ENCODE results near the gene ASB1.
"Not testable (repeated sequence)": the region's sequence is repeated elsewhere in the genome, so short reads cannot be mapped to it uniquely, and the experiment has no call there.

Gene ASB1

DNA sequence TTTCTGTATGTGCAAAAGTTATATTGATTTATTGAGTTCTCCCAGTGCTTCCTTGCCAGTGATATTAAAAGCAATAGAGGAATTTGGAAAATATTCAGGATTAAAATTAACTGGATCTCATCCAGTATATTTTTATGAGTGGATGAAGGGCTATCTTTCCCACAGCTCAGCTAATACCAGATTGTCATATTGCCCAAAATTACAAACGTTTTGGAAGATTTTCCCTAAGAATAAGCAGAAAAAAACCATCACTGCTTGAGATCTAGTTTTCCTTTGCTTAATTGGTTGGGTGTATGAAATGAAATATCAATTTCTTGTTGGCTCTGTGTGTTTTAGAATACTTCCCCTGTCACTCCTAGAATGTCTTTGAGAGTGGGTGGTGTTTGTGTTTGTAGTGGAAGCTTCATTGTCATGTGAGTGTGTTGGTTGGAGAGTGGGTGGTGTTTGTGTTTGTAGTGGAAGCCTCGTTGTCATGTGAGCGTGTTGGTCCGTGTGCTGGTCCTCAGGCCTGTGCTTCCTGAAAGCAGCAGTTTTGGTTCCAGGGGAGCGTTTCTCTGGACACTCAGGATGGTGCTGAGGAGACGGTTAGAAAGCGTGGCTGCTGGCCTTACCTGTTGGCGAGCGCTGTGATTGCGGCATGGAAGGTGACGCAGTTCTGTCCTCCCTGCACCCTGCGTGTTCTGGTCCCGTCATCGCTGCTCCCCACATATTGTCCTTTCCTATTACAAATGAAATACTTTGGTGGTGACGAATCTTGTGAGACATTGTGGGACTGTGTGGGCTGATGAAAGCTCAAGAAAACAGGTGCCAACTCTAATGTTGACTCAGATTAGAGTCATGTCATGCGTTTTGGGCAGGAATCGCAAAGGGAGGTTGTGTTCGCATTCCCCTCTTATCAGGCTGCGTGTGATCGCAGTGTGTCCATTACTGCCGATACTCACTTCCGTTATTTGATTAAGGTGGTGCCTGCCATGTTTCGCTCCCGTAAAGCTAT, 12.4 kb downstream of the ASB1 start:
- DNase-seq: no peak
- in situ Hi-C loops (cut with MboI; ENCODE audit: low pct_unique_long_range_greater_than_20kb, low sequenced_read_pairs): no loop called here

DNA sequence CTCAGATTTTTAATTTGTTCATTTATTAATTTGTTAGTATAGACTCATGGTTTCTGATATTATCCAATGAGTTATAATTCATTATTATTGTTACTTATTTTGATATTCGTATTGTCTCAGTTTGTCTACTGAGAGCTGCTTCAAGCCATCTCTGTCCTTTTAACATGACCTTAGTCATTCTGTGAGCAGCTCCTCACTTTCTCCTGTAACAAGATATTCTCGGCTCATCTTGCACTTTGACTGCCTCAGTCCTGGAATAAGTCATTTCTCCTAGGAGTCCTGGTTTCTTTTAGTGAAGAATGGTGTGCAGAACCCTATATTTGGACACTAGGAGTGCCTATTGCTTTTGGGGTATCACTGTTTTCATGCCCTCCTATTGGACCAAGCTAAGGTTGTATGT, 13.2 kb downstream of the ASB1 start:
- in situ Hi-C loops (cut with MboI; ENCODE audit: low pct_unique_long_range_greater_than_20kb, low sequenced_read_pairs): no loop called here
- DNase-seq: no peak

DNA sequence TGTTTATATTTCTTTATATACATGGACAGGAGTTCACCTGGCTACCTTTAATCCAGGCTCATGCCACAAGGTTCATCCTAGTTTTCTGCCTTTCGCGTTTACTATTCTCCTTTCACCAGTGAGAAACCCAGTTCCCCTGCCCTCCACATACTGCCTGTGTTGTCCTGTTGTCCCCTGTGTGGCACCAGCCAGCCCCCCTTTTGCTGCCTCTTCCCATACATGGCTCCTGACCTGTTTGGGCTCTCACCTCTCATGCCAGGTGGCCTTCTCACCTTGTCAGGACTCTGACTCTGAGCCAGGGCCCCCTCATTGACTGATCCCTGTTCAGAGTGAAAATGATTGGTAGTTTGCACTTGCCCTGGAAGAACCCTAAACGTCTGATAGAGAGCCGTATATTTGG, 13.6 kb downstream of the ASB1 start:
- in situ Hi-C loops (cut with MboI; ENCODE audit: low pct_unique_long_range_greater_than_20kb, low sequenced_read_pairs): no loop called here

DNA sequence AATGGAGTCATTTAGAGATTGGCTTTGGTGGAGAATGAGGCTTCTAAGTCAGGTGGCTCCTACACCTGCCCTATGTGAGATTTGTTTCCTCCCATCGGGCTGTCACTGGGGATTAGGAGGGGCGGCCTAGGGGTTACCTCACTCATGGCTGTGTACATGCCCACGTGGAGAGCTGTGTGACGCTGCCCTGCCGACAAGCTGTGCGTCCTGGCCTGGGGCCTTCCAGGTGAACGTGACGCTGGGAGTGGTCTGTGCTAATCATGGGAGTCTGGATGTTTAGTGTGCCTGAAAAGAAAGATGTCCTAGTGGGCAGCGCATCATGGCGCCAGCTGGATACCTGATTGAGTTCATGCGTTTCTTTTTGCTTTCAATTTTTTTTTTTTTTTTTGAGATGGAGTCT, 14.0 kb downstream of the ASB1 start:
- in situ Hi-C loops (cut with MboI; ENCODE audit: low pct_unique_long_range_greater_than_20kb, low sequenced_read_pairs): no loop called here

More for the DNA sequence above, 13.6 kb downstream of the ASB1 start:
- no peak for DNase-seq

DNA sequence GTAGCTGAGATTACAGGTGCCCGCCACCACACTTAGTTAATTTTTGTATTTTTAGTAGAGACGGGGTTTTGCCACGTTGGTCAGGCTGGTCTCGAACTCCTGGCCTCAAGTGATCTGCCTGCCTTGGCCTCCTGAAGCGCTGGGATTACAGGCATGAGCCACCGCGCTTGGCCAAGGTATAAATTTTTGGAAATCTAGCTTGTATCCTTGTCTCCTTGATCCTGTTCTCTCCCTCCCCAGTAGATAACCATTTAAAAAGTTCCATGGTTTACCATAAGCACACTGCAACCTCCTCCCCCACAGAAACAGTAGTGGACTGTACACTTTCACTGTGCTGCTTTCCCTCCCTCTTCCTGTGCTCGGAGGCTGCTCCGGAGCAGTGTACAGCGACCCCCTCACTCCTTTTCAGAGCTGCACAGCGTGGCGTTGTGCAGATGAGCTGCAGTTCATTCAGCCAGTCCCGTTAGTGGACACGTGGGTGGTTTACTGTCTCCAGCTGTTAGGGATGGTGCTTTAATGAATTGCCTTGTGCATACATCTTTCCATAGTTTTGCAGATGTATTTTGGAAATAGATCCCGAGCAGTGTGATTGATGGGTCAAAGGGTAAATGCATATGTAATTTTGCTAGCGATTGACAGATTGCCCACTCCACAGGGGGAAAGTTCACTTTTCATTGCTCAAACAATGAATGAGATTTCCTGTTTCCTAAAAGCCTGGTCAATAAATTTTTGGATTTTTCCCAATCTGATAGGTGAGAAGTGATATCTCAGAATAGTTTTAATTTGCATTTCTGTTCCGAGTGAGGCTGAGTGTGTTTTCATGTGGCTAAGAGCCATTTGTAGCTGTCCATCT, 14.8 kb downstream of the ASB1 start:
- in situ Hi-C loops (cut with MboI; ENCODE audit: low pct_unique_long_range_greater_than_20kb, low sequenced_read_pairs): no loop called here
- DNase-seq: no peak

More for the DNA sequence above, 14.0 kb downstream of the ASB1 start:
- no peak for DNase-seq

DNA sequence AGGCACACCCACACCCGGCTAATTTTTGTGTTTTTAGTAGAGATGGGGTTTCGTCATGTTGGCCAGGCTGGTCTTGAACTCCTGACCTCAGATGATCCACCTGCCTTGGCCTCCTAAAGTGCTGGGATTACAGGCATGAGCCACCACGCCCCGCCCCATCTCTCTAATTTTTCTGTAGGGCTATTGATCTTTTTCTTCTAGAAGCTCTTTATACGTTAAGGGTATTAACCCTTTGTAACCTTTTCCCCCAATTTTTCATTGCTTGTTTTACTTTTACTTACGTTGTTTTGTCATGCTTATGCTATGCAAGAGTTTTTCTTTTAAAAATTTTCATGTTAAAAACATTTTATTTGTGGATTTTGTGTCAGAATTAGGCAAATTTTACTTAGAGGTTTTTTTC, 15.5 kb downstream of the ASB1 start:
- DNase-seq: not testable (repeated sequence)

DNA sequence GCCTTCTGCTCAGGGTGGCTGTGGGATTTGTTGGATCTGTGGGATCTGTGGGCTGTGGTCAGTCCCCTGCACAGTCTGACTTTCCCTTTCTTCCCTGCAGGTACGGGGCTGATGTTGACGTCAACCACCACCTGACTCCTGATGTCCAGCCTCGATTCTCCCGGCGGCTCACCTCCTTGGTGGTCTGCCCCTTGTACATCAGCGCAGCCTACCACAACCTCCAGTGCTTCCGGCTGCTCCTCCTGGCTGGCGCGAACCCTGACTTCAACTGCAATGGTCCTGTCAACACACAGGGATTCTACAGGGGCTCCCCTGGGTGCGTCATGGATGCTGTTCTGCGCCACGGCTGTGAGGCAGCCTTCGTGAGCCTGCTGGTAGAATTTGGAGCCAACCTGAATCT, 17.5 kb downstream of the ASB1 start:
- in situ Hi-C loops (cut with MboI; ENCODE audit: low pct_unique_long_range_greater_than_20kb, low sequenced_read_pairs): no loop called here
- DNase-seq: no peak

More for the DNA sequence above, 15.5 kb downstream of the ASB1 start:
- in situ Hi-C loops (cut with MboI; ENCODE audit: low pct_unique_long_range_greater_than_20kb, low sequenced_read_pairs): not testable (repeated sequence)

DNA sequence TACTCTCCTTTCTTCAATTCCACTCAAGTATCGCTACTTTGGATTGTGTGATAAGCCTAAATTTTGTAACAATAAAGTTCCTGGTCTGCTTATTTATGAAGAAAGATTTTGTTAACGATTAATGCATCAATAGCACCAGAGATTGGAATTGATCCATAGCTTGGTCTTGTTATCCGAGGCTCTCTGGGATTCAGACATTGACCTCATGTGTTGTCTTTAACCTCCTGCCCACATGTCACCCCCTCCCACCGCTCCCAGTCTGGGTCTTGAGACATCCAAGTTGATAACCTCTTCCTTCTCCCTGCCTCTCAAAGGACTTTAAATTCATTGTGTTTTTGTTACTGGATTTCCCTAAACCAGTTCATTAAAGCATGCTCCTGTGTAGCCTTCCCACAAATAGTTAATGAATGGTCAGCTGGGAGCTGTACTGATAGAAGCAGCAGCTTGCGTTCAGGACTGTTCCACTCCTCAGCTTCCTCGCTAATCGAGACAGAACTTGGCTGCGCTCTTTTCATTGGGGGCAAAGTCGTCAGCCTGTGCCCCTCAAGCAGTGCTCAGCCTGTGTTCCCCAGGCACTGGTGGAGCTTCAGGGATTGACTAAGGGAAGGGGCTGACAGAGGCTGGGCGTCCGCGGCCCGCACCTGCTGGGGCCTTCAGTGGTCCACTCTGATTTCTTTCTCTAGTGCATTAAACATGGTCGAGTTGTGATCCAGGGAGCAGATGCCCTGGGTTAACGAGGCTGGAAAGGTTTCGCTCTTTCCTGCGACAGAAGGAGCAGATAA, 18.9 kb downstream of the ASB1 start:
- in situ Hi-C loops (cut with MboI; ENCODE audit: low pct_unique_long_range_greater_than_20kb, low sequenced_read_pairs): no loop called here
- no peak for DNase-seq

DNA sequence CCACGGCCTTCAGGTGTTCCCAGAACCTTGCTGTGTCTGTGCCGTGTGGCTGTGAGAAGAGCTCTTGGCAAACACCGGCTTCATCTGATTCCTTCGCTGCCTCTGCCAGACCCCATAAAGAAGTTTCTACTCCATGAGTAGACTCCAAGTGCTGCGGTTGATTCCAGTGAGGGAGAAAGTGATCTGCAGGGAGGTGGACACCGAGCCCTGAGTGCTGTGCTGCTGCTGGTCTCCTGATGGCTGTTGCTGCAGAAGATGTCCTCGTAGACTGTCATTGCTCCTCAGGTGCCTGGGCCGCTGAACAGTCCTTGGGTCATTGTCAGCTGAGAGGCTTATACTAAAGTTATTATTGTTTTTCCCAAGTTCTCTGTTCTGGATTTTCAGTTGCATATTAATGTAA, 19.6 kb downstream of the ASB1 start:
- no peak for DNase-seq
- in situ Hi-C loops (cut with MboI; ENCODE audit: low pct_unique_long_range_greater_than_20kb, low sequenced_read_pairs): no loop called here

DNA sequence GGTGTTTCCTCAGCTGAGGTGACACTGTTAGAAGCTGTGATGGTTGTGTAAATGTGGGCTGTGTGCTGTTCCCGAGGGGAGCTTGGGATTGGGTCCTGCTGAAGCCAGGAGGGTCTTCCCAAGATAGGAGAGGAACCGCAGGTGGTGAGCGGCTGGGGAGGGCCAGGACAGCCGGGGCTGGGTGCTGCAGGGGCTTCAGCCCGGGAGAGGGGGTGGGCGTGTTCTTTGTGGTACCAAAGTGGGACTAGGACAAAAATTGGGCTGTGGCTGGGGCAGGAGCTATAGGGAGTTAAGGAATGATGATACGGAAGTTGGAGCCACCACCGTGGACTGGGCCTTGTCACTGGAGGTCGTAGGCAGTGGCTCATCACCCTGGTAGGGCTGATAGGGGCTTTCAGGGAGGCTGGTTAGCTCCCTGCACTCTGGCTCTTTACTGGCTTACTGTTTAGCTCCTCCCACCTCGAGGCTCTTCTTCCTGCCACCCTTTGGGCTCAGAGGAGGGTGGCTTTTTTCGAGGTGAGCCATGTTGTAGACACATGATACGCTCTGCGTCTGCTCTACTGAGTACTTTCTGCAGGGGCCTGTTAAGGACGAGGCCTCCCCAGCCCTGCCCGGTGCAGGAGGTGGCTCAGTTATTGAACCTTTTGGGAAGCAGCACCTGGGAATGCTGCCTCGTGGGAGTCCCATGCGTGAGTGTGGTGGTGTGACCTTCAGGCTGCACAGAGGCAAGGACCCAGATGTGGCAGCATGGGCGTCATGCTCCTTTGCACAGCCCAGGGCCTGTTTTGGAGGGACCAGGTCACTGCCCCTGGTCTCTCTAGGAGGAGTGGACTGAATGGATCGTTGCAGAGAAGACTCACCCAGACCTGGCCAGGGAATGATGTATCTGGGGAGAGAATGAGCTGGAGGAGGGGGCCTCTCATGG, 21.6 kb downstream of the ASB1 start:
- in situ Hi-C loops (cut with MboI; ENCODE audit: low pct_unique_long_range_greater_than_20kb, low sequenced_read_pairs): no loop called here
- DNase-seq: no peak

DNA sequence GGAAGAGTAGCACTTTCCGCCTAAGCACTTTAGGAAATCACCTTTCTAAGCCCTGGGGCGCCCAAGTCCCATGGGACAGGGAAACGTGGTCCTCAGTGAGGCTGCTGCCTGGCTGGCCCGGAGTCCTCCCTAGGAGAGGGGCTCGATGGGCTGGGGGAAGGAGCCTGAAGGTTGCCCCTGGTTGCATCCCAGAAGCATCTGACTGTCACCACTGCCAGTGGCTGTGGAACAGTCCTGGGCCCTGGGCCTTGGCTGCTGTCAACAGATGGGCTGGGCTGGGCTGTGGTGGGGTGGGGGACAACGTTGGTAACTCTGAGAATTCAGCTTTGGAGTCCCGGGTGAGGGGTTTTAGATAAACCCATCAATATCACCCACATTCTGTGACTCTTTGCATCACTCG, 22.5 kb downstream of the ASB1 start:
- in situ Hi-C loops (cut with MboI; ENCODE audit: low pct_unique_long_range_greater_than_20kb, low sequenced_read_pairs): no loop called here
- no peak for DNase-seq

DNA sequence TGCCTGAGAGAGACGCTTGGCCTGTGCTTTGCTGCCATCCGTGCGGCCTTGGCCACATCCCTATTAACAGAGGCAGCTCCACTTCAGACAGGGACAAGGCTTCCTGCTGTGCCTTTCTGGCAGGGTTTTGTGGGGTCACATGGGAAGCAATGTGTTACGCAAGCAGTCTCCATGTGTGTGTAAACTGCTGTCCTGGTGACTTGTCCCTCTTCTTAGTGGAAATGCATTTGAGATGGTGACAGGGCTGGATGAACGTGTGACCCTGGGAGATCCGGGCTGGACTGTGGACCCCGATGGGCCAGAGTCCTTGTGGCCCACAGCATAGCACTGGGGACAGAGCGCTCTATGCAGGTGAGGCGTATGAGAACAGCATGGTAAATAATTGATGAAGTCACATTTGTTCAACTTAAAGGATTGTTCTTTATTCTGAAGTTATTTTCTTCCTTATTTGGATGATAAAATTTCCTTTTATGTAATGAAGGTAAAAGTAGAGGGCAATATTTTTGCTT, 23.2 kb downstream of the ASB1 start:
- DNase-seq: peak; percentile 26
- in situ Hi-C loops (cut with MboI; ENCODE audit: low pct_unique_long_range_greater_than_20kb, low sequenced_read_pairs): no loop called here

DNA sequence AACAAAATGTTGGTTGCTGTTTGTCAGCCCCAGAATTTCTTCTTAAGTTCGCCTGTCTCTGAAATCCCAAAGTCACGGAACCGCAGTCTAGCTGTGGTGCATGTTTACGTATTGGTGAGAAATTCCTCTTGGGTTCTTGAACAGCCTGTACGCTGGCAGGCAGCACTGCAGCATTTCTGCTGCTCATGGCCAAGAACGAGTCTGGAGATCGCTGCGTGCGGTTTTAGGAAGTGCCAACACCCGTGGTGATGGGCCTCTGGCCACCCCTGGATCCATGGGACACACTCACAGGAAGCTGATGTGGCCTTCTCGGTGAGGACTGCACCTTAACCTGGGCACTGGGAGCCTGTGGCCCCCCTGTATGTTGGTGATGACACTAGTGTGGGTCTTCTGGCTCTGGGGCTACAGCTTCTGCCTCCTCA, 23.7 kb downstream of the ASB1 start:
- DNase-seq: no peak
- in situ Hi-C loops (cut with MboI; ENCODE audit: low pct_unique_long_range_greater_than_20kb, low sequenced_read_pairs): no loop called here

DNA sequence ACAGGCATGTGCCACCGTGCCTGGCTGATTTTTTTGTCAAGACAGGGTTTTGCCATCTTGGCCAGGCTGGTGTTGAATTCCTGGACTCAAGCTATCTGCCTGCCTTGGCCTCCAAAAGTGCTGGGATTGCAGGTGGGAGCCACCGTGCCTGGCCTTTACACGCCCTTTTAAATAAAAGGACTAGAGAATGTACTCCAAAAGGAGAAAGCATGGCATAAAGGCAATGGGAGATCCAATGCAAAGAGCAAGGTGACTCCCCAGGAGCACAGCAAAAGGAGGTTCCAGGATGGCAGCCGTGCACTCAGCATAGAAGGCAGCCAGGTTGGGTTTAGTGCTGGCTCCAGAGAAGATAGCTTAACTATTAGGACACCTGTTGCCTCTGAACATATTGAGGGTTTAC, 27.1 kb downstream of the ASB1 start:
- in situ Hi-C loops (cut with MboI; ENCODE audit: low pct_unique_long_range_greater_than_20kb, low sequenced_read_pairs): no loop called here
- DNase-seq: no peak

DNA sequence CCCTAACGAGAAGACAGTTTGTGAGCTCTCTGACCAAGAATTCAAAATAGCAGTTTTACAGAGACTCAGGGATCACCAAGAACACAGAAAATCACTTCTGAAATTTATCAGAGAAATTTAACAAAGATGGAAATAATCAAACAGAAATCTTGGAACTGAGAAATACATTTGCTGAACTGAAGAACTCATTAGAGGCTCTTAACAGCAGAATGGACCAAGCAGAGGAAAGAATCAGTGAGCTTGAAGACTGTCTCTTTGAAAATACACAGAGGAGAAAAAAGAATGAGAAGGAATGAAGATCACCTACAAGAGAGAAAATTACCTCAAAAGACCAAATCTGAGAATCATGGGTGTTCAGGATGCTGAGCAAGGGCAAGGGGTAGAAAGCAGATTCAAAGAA, 29.7 kb downstream of the ASB1 start:
- in situ Hi-C loops (cut with MboI; ENCODE audit: low pct_unique_long_range_greater_than_20kb, low sequenced_read_pairs): no loop called here

DNA sequence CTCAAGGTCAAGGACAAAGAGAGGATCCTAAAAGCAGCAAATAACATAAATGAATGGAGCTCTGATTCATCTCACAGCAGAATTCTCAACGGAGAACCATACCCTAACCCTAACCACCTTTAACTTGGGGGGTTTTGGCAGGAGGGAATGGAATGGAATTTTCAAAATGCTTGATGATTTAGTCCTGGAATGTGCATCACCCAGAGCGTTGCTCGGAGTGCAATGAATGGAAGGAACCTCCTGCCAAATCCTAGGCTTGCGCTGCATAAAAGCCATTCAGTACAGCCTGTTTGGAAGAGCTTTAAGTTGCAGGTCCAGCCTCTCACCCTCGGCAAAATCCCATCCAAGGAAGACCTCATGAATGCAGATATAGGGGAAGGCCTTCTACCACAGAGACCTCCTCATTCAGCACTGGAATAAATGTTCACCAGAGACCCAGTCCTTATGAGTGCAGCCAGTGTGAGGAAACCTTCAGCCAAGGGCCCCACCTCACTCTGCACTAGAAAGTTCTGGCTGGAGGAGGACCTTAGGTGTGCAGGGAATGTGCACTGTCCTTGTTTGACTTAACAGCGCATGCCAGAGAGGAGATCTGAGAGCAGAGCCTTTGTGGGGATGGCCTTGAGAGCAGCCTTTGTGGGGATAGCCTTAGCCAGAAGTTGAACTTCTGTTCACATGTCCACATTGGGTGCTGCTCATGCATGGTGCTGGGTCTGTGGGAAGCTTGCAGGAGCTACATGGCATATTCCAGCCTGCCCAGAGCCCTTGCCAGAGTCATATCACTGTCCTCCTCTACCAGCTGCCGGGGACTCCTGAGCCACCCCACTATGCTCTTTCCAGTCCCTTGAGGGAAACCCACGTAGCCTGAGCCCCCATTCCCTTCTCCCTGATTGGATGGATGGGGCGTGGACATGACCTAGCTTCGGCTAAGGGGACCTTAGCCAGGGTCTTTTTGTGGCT, 30.5 kb downstream of the ASB1 start:
- in situ Hi-C loops (cut with MboI; ENCODE audit: low pct_unique_long_range_greater_than_20kb, low sequenced_read_pairs): no loop called here
- DNase-seq: no peak

More for the DNA sequence above, 29.7 kb downstream of the ASB1 start:
- no peak for DNase-seq

DNA sequence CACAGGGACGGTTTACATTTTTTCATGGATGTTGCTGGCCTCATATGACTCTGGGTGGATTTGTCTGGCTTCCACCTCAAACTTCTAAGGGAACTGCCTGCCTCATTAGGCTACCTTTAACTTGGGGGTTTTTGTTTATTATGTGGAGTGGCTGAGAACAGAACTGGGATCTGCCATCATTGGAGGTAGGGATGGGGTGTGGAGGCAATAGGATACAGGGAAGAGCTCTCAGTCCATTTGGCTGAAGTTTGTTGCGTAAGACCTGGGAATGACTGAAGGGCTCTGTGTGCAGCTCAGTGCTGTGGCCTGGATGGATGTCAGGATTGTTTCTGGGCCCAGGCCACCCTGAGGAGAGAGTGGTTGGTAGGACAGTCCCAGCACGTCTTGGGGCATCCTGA, 31.2 kb downstream of the ASB1 start:
- no peak for DNase-seq
- in situ Hi-C loops (cut with MboI; ENCODE audit: low pct_unique_long_range_greater_than_20kb, low sequenced_read_pairs): no loop called here

Data from KBM-7 (cell line).